HepG2 (cell line): Measurements from ENCODE around the gene ABCB6. TPM values are rescaled to one million over a fixed set of nuclear protein-coding genes. Genes with fewer than 3 reads are reported as not detected.

Experiments used
- EED ChIP-seq: sonication (generic); formaldehyde crosslinking; IDR thresholded peaks from 2 replicates; pipeline ENCODE4 v1.5.0; 2020; ENCODE audit warnings: mild to moderate bottlenecking, missing genetic modification reagents
- KAT7 ChIP-seq: IDR thresholded peaks from 2 replicates; pipeline ENCODE4 v1.6.1; 2018; ENCODE audit warnings: borderline replicate concordance, missing compliant biosample characterization
- KDM1A ChIP-seq: IDR thresholded peaks from 2 replicates; pipeline ENCODE4 v1.6.1; 2016; ENCODE audit warnings: missing compliant biosample characterization
- KDM5A ChIP-seq: fragments of 200-600 bp; sonication (generic); IDR thresholded peaks from 2 replicates; pipeline ENCODE4 v1.7.0; 2018; ENCODE audit warnings: antibody characterized with exemption, mild to moderate bottlenecking, low read length, borderline replicate concordance
- MYPOP ChIP-seq: sonication (generic); formaldehyde crosslinking; IDR thresholded peaks from 2 replicates; pipeline ENCODE4 v1.8.1; 2023; ENCODE audit warnings: mild to moderate bottlenecking, moderate library complexity, missing genetic modification reagents
- PAX8 ChIP-seq: sonication (generic); formaldehyde crosslinking; IDR thresholded peaks from 2 replicates; pipeline ENCODE4 v1.8.0; 2022; ENCODE audit warnings: mild to moderate bottlenecking, missing genetic modification reagents, borderline replicate concordance
- PCBP2 ChIP-seq: fragments of 200-400 bp; formaldehyde crosslinking; optimal IDR thresholded peaks from 2 replicates; pipeline ENCODE3; 2018; ENCODE audit warnings: low read length, low read depth; ENCODE audit not compliant: poor library complexity, severe bottlenecking
- POGZ ChIP-seq: sonication (generic); formaldehyde crosslinking; IDR thresholded peaks from 2 replicates; pipeline ENCODE4 v1.4.0; 2020; ENCODE audit warnings: mild to moderate bottlenecking, missing genetic modification reagents
- PREB ChIP-seq: sonication (generic); formaldehyde crosslinking; IDR thresholded peaks from 2 replicates; pipeline ENCODE4 v1.4.0; 2020; ENCODE audit warnings: missing genetic modification reagents
- PRMT3 ChIP-seq: sonication (generic); formaldehyde crosslinking; IDR thresholded peaks from 2 replicates; pipeline ENCODE4 v1.8.1; 2022; ENCODE audit warnings: low read depth, mild to moderate bottlenecking, moderate library complexity, missing genetic modification reagents, borderline replicate concordance
- RORA ChIP-seq: sonication (generic); formaldehyde crosslinking; IDR thresholded peaks from 2 replicates; pipeline ENCODE4 v1.5.0; 2020; ENCODE audit warnings: mild to moderate bottlenecking, missing genetic modification reagents, moderate library complexity
- SIN3B ChIP-seq: fragments of 150-350 bp; IDR thresholded peaks from 2 replicates; pipeline ENCODE4 v1.6.1; 2014; ENCODE audit warnings: low read length
- TCF7 ChIP-seq: sonication (generic); IDR thresholded peaks from 2 replicates; pipeline ENCODE4 v1.6.1; 2016; ENCODE audit warnings: antibody characterized with exemption, low read depth
- ZFP36 ChIP-seq: fragments of 150-350 bp; IDR thresholded peaks from 2 replicates; pipeline ENCODE4 v1.6.1; 2018; ENCODE audit warnings: borderline replicate concordance, low read length, low read depth; ENCODE audit not compliant: partially characterized antibody
- ZFYVE20 ChIP-seq: sonication (generic); formaldehyde crosslinking; IDR thresholded peaks from 2 replicates; pipeline ENCODE4 v1.8.0; 2023; ENCODE audit warnings: low read depth, mild to moderate bottlenecking, moderate library complexity, missing genetic modification reagents, borderline replicate concordance
- ZNF34 ChIP-seq: sonication (generic); formaldehyde crosslinking; IDR thresholded peaks from 2 replicates; pipeline ENCODE4 v1.4.0; 2020; ENCODE audit warnings: mild to moderate bottlenecking, missing genetic modification reagents, borderline replicate concordance
- ZNF557 ChIP-seq: sonication (generic); formaldehyde crosslinking; IDR thresholded peaks from 2 replicates; pipeline ENCODE4 v1.4.0; 2020; ENCODE audit warnings: missing genetic modification reagents
- ZNF574 ChIP-seq: sonication (generic); formaldehyde crosslinking; IDR thresholded peaks from 2 replicates; pipeline ENCODE4 v1.4.0; 2020; ENCODE audit warnings: missing genetic modification reagents
- ZNF746 ChIP-seq: sonication (generic); formaldehyde crosslinking; IDR thresholded peaks from 2 replicates; pipeline ENCODE4 v1.8.0; 2022; ENCODE audit warnings: mild to moderate bottlenecking, missing genetic modification reagents
- ZNF761 ChIP-seq: sonication (generic); formaldehyde crosslinking; conservative IDR thresholded peaks from 2 replicates; pipeline ENCODE4 v1.4.0; 2020; ENCODE audit warnings: mild to moderate bottlenecking, missing genetic modification reagents
- ZNF841 ChIP-seq: sonication (generic); formaldehyde crosslinking; IDR thresholded peaks from 2 replicates; pipeline ENCODE4 v1.8.1; 2023; ENCODE audit warnings: missing genetic modification reagents, borderline replicate concordance
- polyA plus RNA-seq, 8 experiments: library from polyadenylated mRNA; depleted of rRNA in 3 of 8; stranded (reverse) in 7 of 8; unstranded in 1 of 8; fragments of >200 nt; fragmentation: Illumina TruSeq in 4 of 8; extraction: Trizol in 4 of 8; gene quantifications; 2 replicates each; pipeline versions ENCODE4 v1.2.1 to v1.2.3, GENCODE V29; 2011 to 2016; ENCODE audit warnings: low read depth in 4 of 8, missing spikeins in 1 of 8, mixed read lengths in 1 of 8; ENCODE audit not compliant: insufficient read depth in 1 of 8
- total RNA-seq, 5 experiments: library from RNA; depleted of rRNA; stranded (reverse); fragments of >200 nt; fragmentation: Illumina TruSeq; extraction: Trizol; gene quantifications; 2 replicates each; pipeline ENCODE4 v1.2.3, GENCODE V29; 2016; ENCODE audit warnings: low read depth in 1 of 5
- TF ChIP-seq, protein P1 (sequence below): IDR thresholded peaks from 2 replicates; pipeline ENCODE4 v1.6.1; 2016; ENCODE audit warnings: low read depth, control low read depth
- TF ChIP-seq, protein P2 (sequence below): sonication (generic); formaldehyde crosslinking; IDR thresholded peaks from 2 replicates; pipeline ENCODE4 v1.8.0; 2022; ENCODE audit warnings: missing genetic modification reagents, low read depth, mild to moderate bottlenecking, borderline replicate concordance

The ABCB6 gene
- total and polyA plus RNA-seq, 2 of the 13 experiments (the other 11 are each of a cell fraction or from before 2014, with no cell fraction given) = 91.1 to 137 TPM

GRCh38 chr2:219228041-219228910 is 9.5 kb upstream of the ABCB6 start (continued):
- no peak for TF ChIP-seq ZNF841
- TF ChIP-seq ZNF574 = peak; percentile 41; the same call in 1 of the 2 replicates
- no peak for TF ChIP-seq ZNF761 (CRISPR knock-in tag)
- no peak for TF ChIP-seq ZNF34 (CRISPR knock-in tag)
- no peak for TF ChIP-seq KDM1A (CRISPR knock-in tag)
- 0 out of 2 replicates have a peak, but pooled peaks have one; percentile 3 for TF ChIP-seq EED (CRISPR knock-in tag)
- TF ChIP-seq KDM5A = no peak
- TF ChIP-seq ZNF746 (CRISPR knock-in tag) = 0 out of 2 replicates have a peak, but pooled peaks have one; percentile 24
- no peak for TF ChIP-seq ZFYVE20 (CRISPR knock-in tag)
- no peak for TF ChIP-seq RORA
- TF ChIP-seq TCF7 = no peak
- TF ChIP-seq SIN3B = no peak
- no peak; the same call in 1 of the 2 replicates for TF ChIP-seq KAT7 (CRISPR knock-in tag)
- TF ChIP-seq ZNF557 (CRISPR knock-in tag) = no peak
- TF ChIP-seq PREB (CRISPR knock-in tag) = 0 out of 2 replicates have a peak, but pooled peaks have one; percentile 85
- TF ChIP-seq POGZ (CRISPR knock-in tag) = no peak
- no peak for TF ChIP-seq PCBP2
- TF ChIP-seq, protein P1, sequence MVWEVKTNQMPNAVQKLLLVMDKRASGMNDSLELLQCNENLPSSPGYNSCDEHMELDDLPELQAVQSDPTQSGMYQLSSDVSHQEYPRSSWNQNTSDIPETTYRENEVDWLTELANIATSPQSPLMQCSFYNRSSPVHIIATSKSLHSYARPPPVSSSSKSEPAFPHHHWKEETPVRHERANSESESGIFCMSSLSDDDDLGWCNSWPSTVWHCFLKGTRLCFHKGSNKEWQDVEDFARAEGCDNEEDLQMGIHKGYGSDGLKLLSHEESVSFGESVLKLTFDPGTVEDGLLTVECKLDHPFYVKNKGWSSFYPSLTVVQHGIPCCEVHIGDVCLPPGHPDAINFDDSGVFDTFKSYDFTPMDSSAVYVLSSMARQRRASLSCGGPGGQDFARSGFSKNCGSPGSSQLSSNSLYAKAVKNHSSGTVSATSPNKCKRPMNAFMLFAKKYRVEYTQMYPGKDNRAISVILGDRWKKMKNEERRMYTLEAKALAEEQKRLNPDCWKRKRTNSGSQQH (CRISPR knock-in tag) = no peak
- TF ChIP-seq PAX8 (CRISPR knock-in tag) = no peak
- no peak for TF ChIP-seq ZFP36
- TF ChIP-seq MYPOP (CRISPR knock-in tag) = no peak
- no peak for TF ChIP-seq PRMT3
- TF ChIP-seq, protein P2, sequence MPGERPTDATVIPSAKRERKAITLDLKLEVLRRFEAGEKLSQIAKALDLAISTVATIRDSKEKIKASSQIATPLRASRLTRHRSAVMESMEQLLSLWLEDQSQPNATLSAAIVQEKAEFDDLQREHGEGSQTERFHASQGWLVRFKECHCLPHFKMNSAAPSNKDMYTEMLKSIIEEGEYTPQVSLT (CRISPR knock-in tag) = no peak; the same call in 1 of the 2 replicates
